Pancreas (tissue), 10 donors: ENCODE data around the gene IMMT. TPM values are rescaled to one million over a fixed set of nuclear protein-coding genes. Genes with fewer than 3 reads are reported as not detected.

Experiments
- ATAC-seq, 4 donors: fragments of 200-7000 bp; cut with Tn5 transposase; one replicate each; pipeline versions ENCODE4 v1.8.0 to v1.9.1; 2020; ENCODE audit warnings: mild to moderate bottlenecking in 4 of 4, moderate library complexity in 4 of 4
- DNase-seq, 6 donors: peaks; one replicate each; pipeline ENCODE4 v3.0.0-alpha.2; 2020
- FAIRE-seq: peaks from 2 replicates; lab custom pipeline; 2012; peaks lifted over from hg19 to GRCh38; lab: Jason Lieb, UNC
- H3K27ac ChIP-seq, 4 donors: fragments of 200-600 bp; sonication (generic); 1 replicate in 3 of 4; 2 replicates in 1 of 4; pipeline versions ENCODE4 v1.5.0 to v1.8.0; 2020
- H3K27me3 ChIP-seq, 4 donors: fragments of 200-600 bp; one replicate each; pipeline ENCODE4 v1.8.0; 2021
- H3K36me3 ChIP-seq, 3 donors: fragments of 200-600 bp; sonication (generic) in 1 of 3; one replicate each; pipeline versions ENCODE4 v1.5.0 to v1.8.0; 2020 to 2021
- H3K4me1 ChIP-seq, 3 donors: fragments of 200-600 bp; one replicate each; pipeline ENCODE4 v1.8.0; 2021
- H3K4me3 ChIP-seq, 4 donors: fragments of 200-600 bp; sonication (generic) in 2 of 4; one replicate each; pipeline versions ENCODE4 v1.5.0 to v1.8.0; 2020 to 2021
- H3K9me3 ChIP-seq, 4 donors: fragments of 200-600 bp; one replicate each; pipeline ENCODE4 v1.8.0; 2021
- CTCF ChIP-seq, 4 donors: fragments of 200-600 bp; sonication (generic) in 3 of 4; IDR thresholded peaks; one replicate each; pipeline versions ENCODE4 v1.5.0 to v1.8.0; 2021; ENCODE audit warnings: antibody characterized with exemption in 4 of 4
- WGBS, 2 donors: extraction: QIAGEN DNeasy Blood & Tissue Kit; methylation state at CpG; one replicate each; pipeline ENCODE4 v1.1.7; 2013; 5-methylcytosine and 5-hydroxymethylcytosine counted together
- intact Hi-C, 3 donors: fragments of 100-400 bp; cut with DNase I; formaldehyde crosslinking; loops; one replicate each; pipeline versions ENCODE4 v1.11.1 to v1.14.2; 2022
- polyA plus RNA-seq, 2 donors: library from polyadenylated mRNA; stranded (reverse); fragments of 200-250 nt; gene quantifications; one replicate each; pipeline ENCODE4 v1.2.3, GENCODE V29; 2013
- total RNA-seq, 6 donors: library from RNA; stranded (reverse); fragmentation: NEBNext Ultra II Directional in 4 of 6; extraction: Animal tissue kit (Norgen Biotek cat#: 25700) in 4 of 6; gene quantifications; one replicate each; pipeline versions ENCODE4 v1.2.1 to v1.2.4, GENCODE V29; 2021 to 2023
- donor health status: healthy with polysubstance abuse.
- donor health status: DM: no; HTN: no; CAD: no; lungs with moderate emphysema.
- donor health status: DM: no; HTN: no; CAD: no.
- donor health status: control.
- donor health status: control.
- donor health status: Bipolar disorder and iron deficiency.
- donor health status: DM: yes; HTN: yes; CAD: no.
- donor health status: DM: no; HTN: no; CAD: no.
- donor health status: DM: no; HTN: no; CAD: no.
- donor health status: DM: yes; HTN: yes; CAD: no.

IMMT gene
- total and polyA plus RNA-seq, 8 donors = 18.1 to 44.5 (median 37.7) TPM

DNA sequence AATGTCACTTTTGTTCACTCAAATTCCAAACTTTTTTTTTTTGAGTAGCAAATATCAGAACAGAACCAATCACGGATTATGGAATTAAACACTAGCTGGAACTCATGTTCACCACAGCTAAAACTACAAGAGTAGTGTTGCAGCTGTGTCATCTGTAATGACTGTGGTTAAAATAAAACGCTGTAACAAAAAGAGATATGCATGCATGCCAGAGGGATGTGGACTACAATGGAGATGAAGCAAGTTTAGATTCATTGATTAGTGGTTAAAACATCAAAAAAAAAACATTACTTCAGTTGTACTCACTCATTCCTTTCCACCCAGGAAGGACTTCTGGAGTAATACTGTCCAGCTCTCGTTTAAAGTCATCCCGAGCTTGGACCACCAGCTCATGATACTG, 37.0 kb downstream of the IMMT start:
- Histone ChIP-seq H3K4me3 (no peak overlapping the region), H3K36me3 (peaks cover 2 to 59% (median 20%) of the 10 kb centered on the region in 3 donors), H3K4me1 (no peaks in the 10 kb centered on the region), H3K27ac (no peak overlapping the region), H3K27me3 (no peaks in the 10 kb centered on the region), H3K9me3 (no peaks in the 10 kb centered on the region)
- WGBS, 2 donors = 89 to 90% methylated on average over 4 of the region's 4 CpGs
- ATAC-seq (no peak), FAIRE-seq (no peak), DNase-seq (no peak)
- no peak for TF ChIP-seq CTCF (IDR thresholded peaks at IDR 0.05)
- intact Hi-C loops = no loop called here

- no peak overlapping the region for H3K4me3 ChIP-seq
- H3K4me1 ChIP-seq = no peaks in the 10 kb centered on the region
- peaks cover 2 to 49% (median 13%) of the 10 kb centered on the region in 3 donors for H3K36me3 ChIP-seq
- no peak for ATAC-seq
- WGBS, 2 donors = 45 to 54% methylated on average over 2 of the region's 2 CpGs
- no peak for DNase-seq
- FAIRE-seq = no peak
- no peak overlapping the region for H3K27ac ChIP-seq
- no peaks in the 10 kb centered on the region for H3K9me3 ChIP-seq
- no peaks in the 10 kb centered on the region for H3K27me3 ChIP-seq
- intact Hi-C loops = no loop called here
- no peak for TF ChIP-seq CTCF (IDR thresholded peaks at IDR 0.05)
Observed at GRCh38 chr2:86157009-86157556, 38.2 kb downstream of the IMMT start.

- no peak for DNase-seq
- no peak for TF ChIP-seq CTCF (IDR thresholded peaks at IDR 0.05)
- no peak overlapping the region for H3K27ac ChIP-seq
- no peak overlapping the region for H3K4me3 ChIP-seq
- 95 to 97% methylated on average over 2 of the region's 2 CpGs for WGBS, 2 donors
- H3K27me3 ChIP-seq = no peaks in the 10 kb centered on the region
- ATAC-seq = no peak
- intact Hi-C loops = no loop called here
- peaks cover 0 to 51% (median 17%) of the 10 kb centered on the region in 3 donors for H3K36me3 ChIP-seq
- FAIRE-seq = no peak
- no peaks in the 10 kb centered on the region for H3K4me1 ChIP-seq
- no peaks in the 10 kb centered on the region for H3K9me3 ChIP-seq
Observed at GRCh38 chr2:86150502-86150901, 44.8 kb downstream of the IMMT start.

DNA sequence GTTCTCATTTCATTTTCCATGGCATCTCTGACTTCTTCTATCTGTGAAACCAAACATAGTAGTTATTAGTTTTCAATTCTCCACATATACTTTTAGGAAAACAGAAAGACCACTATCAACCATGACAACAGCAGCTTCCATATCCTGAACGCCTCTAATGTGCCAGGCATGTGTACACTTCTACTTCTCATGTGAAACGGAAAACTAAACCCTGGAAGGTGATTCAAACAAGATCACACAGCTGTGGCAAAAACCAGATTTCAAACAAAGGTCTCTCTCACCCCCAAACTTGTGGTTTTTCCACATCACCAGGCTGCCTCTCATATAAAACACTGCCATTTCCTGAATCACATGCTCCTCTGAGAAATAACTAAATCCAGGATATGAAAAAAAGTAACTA, 47.5 kb downstream of the IMMT start:
- Histone ChIP-seq H3K27ac (no peak overlapping the region), H3K36me3 (peaks cover 0 to 68% (median 33%) of the 10 kb centered on the region in 3 donors), H3K4me3 (no peak overlapping the region), H3K9me3 (no peaks in the 10 kb centered on the region), H3K4me1 (no peaks in the 10 kb centered on the region), H3K27me3 (no peaks in the 10 kb centered on the region)
- DNase-seq = no peak
- WGBS, 2 donors = 87 to 90% methylated on average over 2 of the region's 2 CpGs
- no peak for FAIRE-seq
- intact Hi-C loops = no loop called here
- no peak for ATAC-seq
- no peak for TF ChIP-seq CTCF (IDR thresholded peaks at IDR 0.05)

DNA sequence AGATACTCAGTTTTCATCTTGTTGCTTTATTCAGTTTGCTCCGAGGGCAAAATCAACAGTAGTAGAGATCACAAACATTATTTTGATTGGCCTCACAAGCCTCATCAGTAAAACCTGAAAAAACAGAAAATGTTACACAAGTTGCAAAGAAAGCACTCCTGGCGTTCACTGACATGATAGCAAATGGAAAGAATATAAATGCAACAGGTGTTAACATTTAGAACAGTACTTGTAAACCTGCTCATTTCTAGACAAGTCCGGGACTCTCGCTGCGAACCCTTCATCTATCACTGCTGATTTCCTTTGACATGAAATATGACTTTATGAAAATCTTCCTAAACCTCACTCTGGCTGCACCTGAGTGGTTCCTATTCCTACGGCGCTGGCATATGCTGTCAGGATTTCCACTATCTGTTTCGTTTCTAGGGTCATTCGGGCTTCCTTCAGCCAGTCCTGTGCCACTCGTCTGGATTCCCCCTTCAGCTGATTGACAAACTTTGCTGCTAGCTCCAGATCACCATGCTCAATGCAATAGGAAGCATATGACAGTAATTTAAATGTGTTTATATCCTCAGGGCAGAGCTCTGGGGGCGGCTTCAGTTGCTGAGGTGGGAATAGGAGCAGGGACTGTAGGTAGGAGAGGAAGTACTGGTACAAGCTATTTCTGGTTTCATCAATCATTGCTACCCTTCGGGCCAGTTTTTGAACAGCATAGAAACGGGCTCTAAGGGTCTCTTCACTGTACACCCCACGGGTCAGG, 51.2 kb downstream of the IMMT start:
- Histone ChIP-seq H3K9me3 (no peaks in the 10 kb centered on the region), H3K27me3 (no peaks in the 10 kb centered on the region), H3K4me1 (no peaks in the 10 kb centered on the region), H3K4me3 (no peak overlapping the region), H3K36me3 (peaks cover 0 to 62% (median 30%) of the 10 kb centered on the region in 3 donors), H3K27ac (no peak overlapping the region)
- no peak for ATAC-seq
- WGBS, 2 donors = 84 to 89% methylated on average over 14 of the region's 14 CpGs
- intact Hi-C loops = no loop called here
- DNase-seq = no peak
- no peak for TF ChIP-seq CTCF (IDR thresholded peaks at IDR 0.05)
- no peak for FAIRE-seq
